A673 (cell line): Measurements from ENCODE around the gene SEMA5A. TPM values are rescaled to one million over a fixed set of nuclear protein-coding genes. Genes with fewer than 3 reads are reported as not detected.

ENCODE experiments used
- BruUV-seq: library from RNA; stranded (reverse); fragments of 400-500 nt; replicated peaks from 2 replicates; lab custom pipeline; 2021; lab: Mats Ljungman, UMichigan
- CTCF ChIA-PET: fragments of 300-600 bp; sonication (Branson Sonifier 250); formaldehyde crosslinking; loops from one replicate; lab custom pipeline; 2022; ENCODE audit warnings: antibody characterized with exemption; lab: Charles Lee
- POLR2A ChIA-PET: fragments of 300-600 bp; sonication (Branson Sonifier 250); formaldehyde crosslinking; loops from one replicate; lab custom pipeline; 2022; ENCODE audit warnings: antibody characterized with exemption; ENCODE audit not compliant: low non-redundant PET; lab: Charles Lee
- DNase-seq: peaks from one replicate; pipeline ENCODE4 v3.0.0-alpha.2; 2015; ENCODE audit warnings: low spot score
- H3K27ac ChIP-seq: fragments of 200-600 bp; sonication (generic); 2 replicates; pipeline ENCODE4 v1.5.1; 2016; ENCODE audit warnings: mixed run types, low read depth, mild to moderate bottlenecking, mixed read lengths, antibody characterized with exemption, low read length; ENCODE audit not compliant: poor library complexity, severe bottlenecking
- H3K27me3 ChIP-seq: fragments of 200-600 bp; sonication (generic); replicated peaks from 2 replicates; pipeline ENCODE4 v1.6.1; 2017; ENCODE audit warnings: mixed run types, low read depth, mild to moderate bottlenecking, mixed read lengths, antibody characterized with exemption, low read length; ENCODE audit not compliant: insufficient read depth, poor library complexity
- H3K36me3 ChIP-seq: fragments of 200-600 bp; sonication (generic); 2 replicates; pipeline ENCODE4 v1.6.1; 2016; ENCODE audit warnings: mixed run types, mild to moderate bottlenecking, mixed read lengths, antibody characterized with exemption, low read length; ENCODE audit not compliant: insufficient read depth, poor library complexity, severe bottlenecking
- H3K4me1 ChIP-seq: fragments of 200-600 bp; sonication (generic); 2 replicates; pipeline ENCODE4 v1.6.1; 2017; ENCODE audit warnings: mixed run types, mild to moderate bottlenecking, mixed read lengths, antibody characterized with exemption, low read length; ENCODE audit not compliant: insufficient read depth, poor library complexity, severe bottlenecking
- H3K4me3 ChIP-seq: fragments of 200-600 bp; sonication (generic); 2 replicates; pipeline ENCODE4 v1.5.1; 2016; ENCODE audit warnings: low read depth, mixed run types, mild to moderate bottlenecking, mixed read lengths, low read length; ENCODE audit not compliant: poor library complexity, severe bottlenecking
- H3K9me3 ChIP-seq: fragments of 200-600 bp; sonication (generic); 2 replicates; pipeline ENCODE4 v1.6.1; 2016; ENCODE audit warnings: mixed run types, low read depth, mild to moderate bottlenecking, mixed read lengths, antibody characterized with exemption, low read length; ENCODE audit not compliant: poor library complexity, severe bottlenecking
- EZH2 ChIP-seq: fragments of 200-600 bp; sonication (generic); IDR thresholded peaks from 2 replicates; pipeline ENCODE4 v1.6.1; 2017; ENCODE audit warnings: borderline replicate concordance, low read depth, mild to moderate bottlenecking, mixed read lengths, antibody characterized with exemption, low read length; ENCODE audit not compliant: poor library complexity, severe bottlenecking
- intact Hi-C: fragments of 100-400 bp; cut with micrococcal nuclease; formaldehyde crosslinking; loops from one replicate; pipeline ENCODE4 v1.10.0; 2022; ENCODE audit not compliant: unreplicated experiment
- total RNA-seq: library from RNA; stranded (reverse); gene quantifications from 2 replicates; pipeline ENCODE4 v1.2.3, GENCODE V29; 2021
- TF ChIP-seq, protein P1 (sequence below): fragments of 300-800, 200-600 bp; sonication (generic); conservative IDR thresholded peaks from 2 replicates; pipeline ENCODE4 v1.5.1; 2017; ENCODE audit warnings: low read depth, mild to moderate bottlenecking, antibody characterized with exemption, low read length, moderate library complexity, mixed read lengths

SEMA5A gene
- total RNA-seq, 1 experiment from 2014 or later, result 0.17 TPM

DNA sequence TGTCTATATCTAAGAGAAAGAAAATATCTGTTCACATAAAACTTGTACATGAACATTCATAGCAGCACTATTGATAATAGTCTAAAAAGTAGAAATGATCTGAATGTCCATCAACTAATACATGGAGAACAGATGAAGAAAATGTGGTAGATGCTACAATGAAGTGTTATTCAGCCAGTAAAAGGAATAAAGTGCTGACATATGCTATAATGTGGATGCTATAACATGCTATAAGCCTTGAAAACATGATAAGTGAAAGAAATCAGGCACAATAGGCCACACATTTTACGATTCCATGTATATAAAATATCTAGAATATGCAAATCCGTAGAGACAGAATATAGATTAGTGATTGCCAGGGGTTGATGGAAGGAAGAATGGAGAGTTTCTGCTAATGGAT is 146.8 kb downstream of the SEMA5A start:
- no peaks in the 10 kb centered on the region for H3K36me3 ChIP-seq
- no peak overlapping the region for H3K4me3 ChIP-seq
- H3K9me3 ChIP-seq, result no peaks in the 10 kb centered on the region
- DNase-seq, result no peak
- ChIA-PET CTCF (no interaction called here), POLR2A (no interaction called here)
- H3K27ac ChIP-seq, result no peak overlapping the region
- no peaks in the 10 kb centered on the region for H3K4me1 ChIP-seq
- BruUV-seq, result no TSS peak
- intact Hi-C loops, result no loop called here
- no peaks in the 10 kb centered on the region for H3K27me3 ChIP-seq
- TF ChIP-seq, protein P1, sequence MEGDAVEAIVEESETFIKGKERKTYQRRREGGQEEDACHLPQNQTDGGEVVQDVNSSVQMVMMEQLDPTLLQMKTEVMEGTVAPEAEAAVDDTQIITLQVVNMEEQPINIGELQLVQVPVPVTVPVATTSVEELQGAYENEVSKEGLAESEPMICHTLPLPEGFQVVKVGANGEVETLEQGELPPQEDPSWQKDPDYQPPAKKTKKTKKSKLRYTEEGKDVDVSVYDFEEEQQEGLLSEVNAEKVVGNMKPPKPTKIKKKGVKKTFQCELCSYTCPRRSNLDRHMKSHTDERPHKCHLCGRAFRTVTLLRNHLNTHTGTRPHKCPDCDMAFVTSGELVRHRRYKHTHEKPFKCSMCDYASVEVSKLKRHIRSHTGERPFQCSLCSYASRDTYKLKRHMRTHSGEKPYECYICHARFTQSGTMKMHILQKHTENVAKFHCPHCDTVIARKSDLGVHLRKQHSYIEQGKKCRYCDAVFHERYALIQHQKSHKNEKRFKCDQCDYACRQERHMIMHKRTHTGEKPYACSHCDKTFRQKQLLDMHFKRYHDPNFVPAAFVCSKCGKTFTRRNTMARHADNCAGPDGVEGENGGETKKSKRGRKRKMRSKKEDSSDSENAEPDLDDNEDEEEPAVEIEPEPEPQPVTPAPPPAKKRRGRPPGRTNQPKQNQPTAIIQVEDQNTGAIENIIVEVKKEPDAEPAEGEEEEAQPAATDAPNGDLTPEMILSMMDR, result no peak

GRCh38 chr5:9398227-9398626 is 147.6 kb downstream of the SEMA5A start:
- CTCF ChIA-PET, result no interaction called here

GRCh38 chr5:9396285-9396770 is 149.5 kb downstream of the SEMA5A start:
- Histone ChIP-seq H3K4me1 (no peaks in the 10 kb centered on the region), H3K27me3 (no peaks in the 10 kb centered on the region), H3K4me3 (no peak overlapping the region), H3K27ac (no peak overlapping the region), H3K36me3 (no peaks in the 10 kb centered on the region), H3K9me3 (no peaks in the 10 kb centered on the region)
- intact Hi-C loops, result no loop called here
- no TSS peak for BruUV-seq
- TF ChIP-seq, protein P1, result no peak
- no peak for TF ChIP-seq EZH2
- ChIA-PET POLR2A (no interaction called here), CTCF (no interaction called here)
- no peak for DNase-seq

More at GRCh38 chr5:9398227-9398626, 147.6 kb downstream of the SEMA5A start:
- TF ChIP-seq, protein P1, result no peak
- TF ChIP-seq EZH2, result no peak
- no peaks in the 10 kb centered on the region for H3K4me1 ChIP-seq
- DNase-seq, result no peak
- no peak overlapping the region for H3K4me3 ChIP-seq
- H3K27me3 ChIP-seq, result no peaks in the 10 kb centered on the region
- intact Hi-C loops, result no loop called here
- H3K9me3 ChIP-seq, result no peaks in the 10 kb centered on the region
- H3K27ac ChIP-seq, result no peak overlapping the region
- POLR2A ChIA-PET, result no interaction called here
- no TSS peak for BruUV-seq
- no peaks in the 10 kb centered on the region for H3K36me3 ChIP-seq
